ENCODE data around the gene ZDHHC7. TPM values are rescaled to one million over a fixed set of nuclear protein-coding genes. Genes with fewer than 3 reads are reported as not detected.

The ZDHHC7 gene
- total RNA-seq, 2 experiments from 2014 or later, result 28.1 to 28.7 TPM

GRCh38 chr16:84955427-84955826 is 55.9 kb downstream of the ZDHHC7 start:
- H3K27me3 Mint-ChIP-seq (ENCODE audit: low read depth), result no peaks in the 10 kb centered on the region
- DNase-seq, result no peak
- H3K4me3 Mint-ChIP-seq, result no peak overlapping the region
- ATAC-seq, result no peak
- H3K9me3 Mint-ChIP-seq (ENCODE audit: insufficient read depth), result no peaks in the 10 kb centered on the region
- POLR2A ChIA-PET, result interaction anchor here (0.6 to 1.0 kb wide), 2 partner anchors 56 to 190 kb away, joined by 3 to 5 read pairs; partner anchors contain the start of gene ZDHHC7
- peaks cover 11% of the 10 kb centered on the region for H3K4me1 Mint-ChIP-seq (ENCODE audit: low read depth)
- H3K27ac Mint-ChIP-seq, result no peak overlapping the region
- no peaks in the 10 kb centered on the region for H3K36me3 Mint-ChIP-seq (ENCODE audit: low read depth)
- CTCF ChIA-PET, result interaction anchor here (1.2 to 6.7 kb wide), 3 partner anchors 16 to 334 kb away, joined by 4 to 136 read pairs (median 32); no protein-coding TSS in a partner anchor

- ChIA-PET POLR2A (no interaction called here), CTCF (interaction anchor here (1.1 to 6.7 kb wide), 18 partner anchors 9 to 331 kb away, joined by 3 to 136 read pairs (median 8); no protein-coding TSS in a partner anchor)
- H3K4me1 Mint-ChIP-seq (ENCODE audit: low read depth), result peaks cover 6% of the 10 kb centered on the region
- H3K27ac Mint-ChIP-seq, result no peak overlapping the region
- peaks cover 7% of the 10 kb centered on the region for H3K27me3 Mint-ChIP-seq (ENCODE audit: low read depth)
- H3K4me3 Mint-ChIP-seq, result no peak overlapping the region
- no peak for DNase-seq
- no peaks in the 10 kb centered on the region for H3K9me3 Mint-ChIP-seq (ENCODE audit: insufficient read depth)
- H3K36me3 Mint-ChIP-seq (ENCODE audit: low read depth), result no peaks in the 10 kb centered on the region
- no peak for ATAC-seq
These were observed 58.1 kb downstream of the ZDHHC7 start for GRCh38 chr16:84953190-84953746.

- CTCF ChIA-PET, result interaction anchor here (0.7 to 6.7 kb wide), 29 partner anchors 10 to 330 kb away, joined by 3 to 136 read pairs (median 5); partner anchors contain the start of gene ZDHHC7
- POLR2A ChIA-PET, result no interaction called here
- no peak overlapping the region for H3K27ac Mint-ChIP-seq
- H3K27me3 Mint-ChIP-seq (ENCODE audit: low read depth), result peaks cover 7% of the 10 kb centered on the region
- H3K4me3 Mint-ChIP-seq, result no peak overlapping the region
- DNase-seq (peak; percentile 81), ATAC-seq (peak; percentile 83)
- H3K9me3 Mint-ChIP-seq (ENCODE audit: insufficient read depth), result no peaks in the 10 kb centered on the region
- H3K36me3 Mint-ChIP-seq (ENCODE audit: low read depth), result no peaks in the 10 kb centered on the region
- H3K4me1 Mint-ChIP-seq (ENCODE audit: low read depth), result peaks cover 6% of the 10 kb centered on the region
These were observed 58.8 kb downstream of the ZDHHC7 start for GRCh38 chr16:84952335-84953189.

GRCh38 chr16:84950906-84951305 is 60.4 kb downstream of the ZDHHC7 start:
- ATAC-seq, result peak; percentile 29
- Mint-ChIP-seq H3K4me1 (ENCODE audit: low read depth) (peaks cover 6% of the 10 kb centered on the region), H3K9me3 (ENCODE audit: insufficient read depth) (no peaks in the 10 kb centered on the region), H3K27me3 (ENCODE audit: low read depth) (peaks cover 7% of the 10 kb centered on the region), H3K36me3 (ENCODE audit: low read depth) (no peaks in the 10 kb centered on the region), H3K4me3 (no peak overlapping the region), H3K27ac (no peak overlapping the region)
- ChIA-PET POLR2A (no interaction called here), CTCF (interaction anchor here (0.9 to 6.7 kb wide), 10 partner anchors 13 to 198 kb away, joined by 3 to 136 read pairs (median 4); no protein-coding TSS in a partner anchor)
- peak; percentile 53 for DNase-seq

DNA sequence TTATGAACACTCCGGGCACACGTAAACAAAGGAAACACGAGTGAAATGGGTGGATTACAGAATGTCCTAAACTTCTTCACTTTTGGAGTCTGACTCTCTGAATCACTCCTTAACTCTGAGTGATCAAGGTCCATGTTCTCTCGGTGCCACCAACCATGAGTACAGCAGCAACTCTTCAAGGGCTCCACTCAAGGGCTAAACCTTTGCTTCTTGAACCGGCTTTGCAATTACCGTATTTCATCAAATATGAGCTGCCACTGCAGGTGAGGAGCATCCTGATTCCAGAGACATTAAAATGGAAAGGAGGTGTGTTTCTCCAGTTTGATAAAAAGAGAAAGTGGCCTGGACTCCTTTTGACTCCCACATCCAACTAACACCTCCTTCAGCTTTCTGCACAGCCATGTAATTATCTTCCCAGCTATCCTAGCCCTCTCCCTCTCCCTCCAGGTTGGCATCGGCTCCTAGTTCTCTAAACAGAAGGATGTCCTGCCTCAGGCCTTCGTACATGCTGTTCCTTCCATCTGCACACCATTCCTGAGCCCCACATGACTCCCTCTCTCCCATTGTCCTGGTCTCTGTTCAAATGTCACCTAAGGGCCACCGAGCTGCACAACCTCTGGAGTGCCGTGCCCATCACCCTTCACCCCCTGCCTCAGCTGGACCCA is 61.4 kb downstream of the ZDHHC7 start:
- POLR2A ChIA-PET, result no interaction called here
- no peak overlapping the region for H3K27ac Mint-ChIP-seq
- no peak overlapping the region for H3K4me3 Mint-ChIP-seq
- ATAC-seq (no peak), DNase-seq (no peak)
- peaks cover 7% of the 10 kb centered on the region for H3K27me3 Mint-ChIP-seq (ENCODE audit: low read depth)
- peaks cover 6% of the 10 kb centered on the region for H3K4me1 Mint-ChIP-seq (ENCODE audit: low read depth)
- CTCF ChIA-PET, result interaction anchor here (0.9 to 6.7 kb wide), 6 partner anchors 14 to 197 kb away, joined by 3 to 136 read pairs (median 4); no protein-coding TSS in a partner anchor
- no peaks in the 10 kb centered on the region for H3K9me3 Mint-ChIP-seq (ENCODE audit: insufficient read depth)
- no peaks in the 10 kb centered on the region for H3K36me3 Mint-ChIP-seq (ENCODE audit: low read depth)

GRCh38 chr16:84948851-84949610 is 62.3 kb downstream of the ZDHHC7 start:
- ChIA-PET POLR2A (no interaction called here), CTCF (interaction anchor here (1.3 to 6.7 kb wide), 2 partner anchors 17 to 196 kb away, joined by 4 to 136 read pairs; no protein-coding TSS in a partner anchor)
- no peaks in the 10 kb centered on the region for H3K36me3 Mint-ChIP-seq (ENCODE audit: low read depth)
- no peaks in the 10 kb centered on the region for H3K9me3 Mint-ChIP-seq (ENCODE audit: insufficient read depth)
- peaks cover 6% of the 10 kb centered on the region for H3K4me1 Mint-ChIP-seq (ENCODE audit: low read depth)
- H3K4me3 Mint-ChIP-seq, result no peak overlapping the region
- DNase-seq, result no peak
- H3K27ac Mint-ChIP-seq, result no peak overlapping the region
- no peak for ATAC-seq
- peaks cover 7% of the 10 kb centered on the region for H3K27me3 Mint-ChIP-seq (ENCODE audit: low read depth)

DNA sequence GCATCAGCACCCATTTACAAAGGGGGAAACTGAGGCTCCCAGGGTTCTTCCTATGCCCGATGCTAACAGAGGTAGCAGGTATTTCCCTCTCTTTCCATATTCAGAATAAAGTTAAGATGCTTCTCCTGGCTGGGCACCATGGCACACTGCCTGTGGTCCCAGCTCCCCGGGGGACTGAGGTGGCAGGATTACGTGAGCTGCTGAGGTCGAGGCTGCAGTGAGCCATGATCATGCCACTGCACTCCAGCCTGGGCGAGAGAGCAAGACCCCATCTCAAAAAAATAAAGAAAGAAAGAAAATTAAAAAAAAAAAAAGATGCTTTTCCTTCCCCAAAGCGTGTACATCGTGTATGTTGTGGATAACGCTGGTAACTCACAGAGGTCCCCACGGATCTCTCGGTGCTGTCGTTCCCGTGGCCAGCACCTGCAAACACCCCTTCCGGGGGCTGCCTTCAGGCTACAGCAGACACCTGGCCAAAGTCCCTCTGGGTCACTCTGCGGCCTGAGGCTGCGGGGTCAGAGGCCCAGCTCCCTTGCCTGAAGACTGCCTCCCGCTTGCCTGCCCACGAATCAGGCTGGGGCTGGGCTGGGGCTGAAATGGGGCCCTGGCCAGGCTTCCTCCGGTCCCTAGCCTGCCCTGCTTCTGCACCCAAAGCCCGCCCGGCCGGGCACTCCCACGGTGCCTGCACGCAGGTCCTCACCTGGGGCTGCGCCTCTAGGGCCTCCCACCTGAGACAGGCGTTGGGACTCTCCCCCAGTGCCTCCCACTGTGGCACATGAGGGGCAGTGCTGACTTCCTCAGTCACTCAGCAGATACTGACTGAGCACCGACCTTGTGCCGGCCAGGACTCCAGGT is 63.1 kb downstream of the ZDHHC7 start:
- no peak overlapping the region for H3K4me3 Mint-ChIP-seq

DNA sequence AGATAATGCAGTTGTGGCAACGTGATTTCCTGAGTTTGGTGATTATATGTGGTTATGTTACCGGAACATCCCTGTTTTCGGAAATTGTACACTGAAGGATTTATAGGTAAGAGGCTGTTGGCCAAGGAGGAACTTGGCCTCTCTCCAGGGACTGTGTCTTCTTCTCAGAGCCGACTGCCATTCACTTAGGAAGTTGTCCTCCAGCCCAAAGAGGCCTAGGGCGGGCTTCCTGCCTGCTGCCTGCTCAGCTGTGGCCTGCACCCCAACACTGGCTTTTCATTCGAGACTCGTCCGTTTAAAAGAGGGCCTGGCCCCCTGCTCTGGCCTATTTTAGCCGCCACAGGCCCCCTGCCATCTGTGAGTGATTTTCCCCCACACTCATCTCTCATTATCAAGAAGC is 64.3 kb downstream of the ZDHHC7 start:
- DNase-seq (no peak), ATAC-seq (no peak)
- no peaks in the 10 kb centered on the region for H3K9me3 Mint-ChIP-seq (ENCODE audit: insufficient read depth)
- ChIA-PET POLR2A (no interaction called here), CTCF (no interaction called here)
- H3K27me3 Mint-ChIP-seq (ENCODE audit: low read depth), result peaks cover 7% of the 10 kb centered on the region
- no peak overlapping the region for H3K27ac Mint-ChIP-seq
- H3K4me1 Mint-ChIP-seq (ENCODE audit: low read depth), result peaks cover 1% of the 10 kb centered on the region
- H3K36me3 Mint-ChIP-seq (ENCODE audit: low read depth), result no peaks in the 10 kb centered on the region
- H3K4me3 Mint-ChIP-seq, result no peak overlapping the region

More for the DNA sequence above, 63.1 kb downstream of the ZDHHC7 start:
- DNase-seq (no peak), ATAC-seq (peak; percentile 33)
- POLR2A ChIA-PET, result no interaction called here
- Mint-ChIP-seq H3K27ac (no peak overlapping the region), H3K4me1 (ENCODE audit: low read depth) (peaks cover 4% of the 10 kb centered on the region), H3K9me3 (ENCODE audit: insufficient read depth) (no peaks in the 10 kb centered on the region), H3K27me3 (ENCODE audit: low read depth) (peaks cover 7% of the 10 kb centered on the region), H3K36me3 (ENCODE audit: low read depth) (no peaks in the 10 kb centered on the region)
- CTCF ChIA-PET, result no interaction called here

DNA sequence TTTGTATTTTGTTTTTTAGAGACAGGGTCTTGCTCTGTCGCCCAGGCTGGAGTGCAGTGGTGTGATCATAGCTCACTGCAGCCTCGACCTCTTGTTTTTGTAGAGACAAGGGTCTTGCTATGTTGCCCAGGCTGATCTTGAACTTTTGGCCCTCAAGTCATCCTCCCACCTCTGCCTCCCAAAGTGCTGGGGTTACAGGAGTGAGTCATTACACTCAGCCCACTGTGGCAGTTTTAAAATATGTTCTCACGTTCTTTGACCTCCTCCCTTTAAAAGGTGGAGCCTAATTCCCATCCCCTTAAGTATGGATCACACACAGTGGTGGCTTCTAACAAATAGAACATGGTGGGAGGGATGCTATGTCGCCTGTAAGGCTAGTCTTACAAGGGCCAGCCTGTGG is 67.7 kb downstream of the ZDHHC7 start:
- Mint-ChIP-seq H3K27me3 (ENCODE audit: low read depth) (no peaks in the 10 kb centered on the region), H3K4me3 (no peak overlapping the region), H3K27ac (no peak overlapping the region), H3K9me3 (ENCODE audit: insufficient read depth) (no peaks in the 10 kb centered on the region), H3K4me1 (ENCODE audit: low read depth) (no peaks in the 10 kb centered on the region), H3K36me3 (ENCODE audit: low read depth) (no peaks in the 10 kb centered on the region)
- DNase-seq, result no peak
- CTCF ChIA-PET, result no interaction called here
- no peak for ATAC-seq
- POLR2A ChIA-PET, result no interaction called here

DNA sequence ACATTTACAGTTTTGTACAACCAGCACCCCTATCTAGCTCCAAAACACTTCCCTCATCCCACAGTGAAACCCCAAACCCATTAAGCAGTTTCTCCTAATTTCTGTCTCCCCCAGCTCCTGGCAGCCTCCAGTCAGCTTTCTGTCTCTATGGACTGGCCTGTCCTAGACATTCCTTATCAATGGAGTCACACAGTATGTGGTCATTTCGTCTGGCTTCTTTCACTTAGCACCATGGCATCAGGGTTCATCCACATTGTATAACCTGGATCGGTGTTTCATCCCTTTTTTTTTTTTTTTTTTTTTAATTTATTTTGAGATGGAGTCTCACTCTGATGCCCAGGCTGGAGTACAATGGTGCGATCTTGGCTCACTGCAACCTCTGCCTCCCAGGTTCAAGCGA is 68.5 kb downstream of the ZDHHC7 start:
- Mint-ChIP-seq H3K4me1 (ENCODE audit: low read depth) (no peaks in the 10 kb centered on the region), H3K9me3 (ENCODE audit: insufficient read depth) (no peaks in the 10 kb centered on the region), H3K27ac (no peak overlapping the region), H3K27me3 (ENCODE audit: low read depth) (no peaks in the 10 kb centered on the region), H3K4me3 (no peak overlapping the region), H3K36me3 (ENCODE audit: low read depth) (no peaks in the 10 kb centered on the region)
- DNase-seq (no peak), ATAC-seq (no peak)
- ChIA-PET POLR2A (no interaction called here), CTCF (interaction anchor here (2.2 kb wide), 1 partner anchor 9 kb away, joined by 6 read pairs; no protein-coding TSS in a partner anchor)

Measured in activated CD8-positive, alpha-beta T cell treated with anti-CD3 and anti-CD28 coated beads, Interleukin-2, amount 10 ng/mL, durations not matched to agents 7 days and 5 days (primary cell).